A549 (cell line): Measurements from ENCODE around the gene CUL7. TPM values are rescaled to one million over a fixed set of nuclear protein-coding genes. Genes with fewer than 3 reads are reported as not detected.

ENCODE experiments used
- ATAC-seq, 2 experiments: fragments of 200-7000 bp in 1 of 2; fragments of >200 bp in 1 of 2; cut with Nextera tagmentation in 1 of 2; cut with Tn5 transposase in 1 of 2; 3 replicates each; pipeline versions ENCODE4 v1.8.0 to v1.9.1; 2018 to 2020; ENCODE audit warnings: mild to moderate bottlenecking in 1 of 2, moderate library complexity in 1 of 2
- CTCF ChIA-PET: fragments of 300-600 bp; sonication (Branson Sonifier 250); formaldehyde crosslinking; extraction: SDS; loops from one replicate; lab custom pipeline; 2021; ENCODE audit warnings: antibody characterized with exemption, inconsistent platforms; lab: Yijun Ruan, JAX
- POLR2A ChIA-PET: fragments of 350-600 bp; formaldehyde crosslinking; extraction: SDS; loops from one replicate; lab custom pipeline; 2021; ENCODE audit warnings: antibody characterized with exemption, inconsistent platforms; lab: Yijun Ruan, JAX
- DNase-seq, 2 experiments: peaks; one replicate each; pipeline versions ENCODE4 v3.0.0 to v3.0.0-alpha.2; 2011 to 2016; ENCODE audit warnings: low read depth in 1 of 2, low spot score in 1 of 2
- FAIRE-seq: peaks from 2 replicates; lab custom pipeline; 2011; peaks lifted over from hg19 to GRCh38; lab: Jason Lieb, UNC
- H3K27ac ChIP-seq, 2 experiments: fragments of >200 bp; sonication (Bioruptor Twin); formaldehyde crosslinking; 3 replicates each; pipeline ENCODE4 v1.5.1; 2016 to 2017
- H3K4me1 ChIP-seq: fragments of >200 bp; sonication (Bioruptor Twin); formaldehyde crosslinking; 3 replicates; pipeline ENCODE4 v1.6.1; 2016
- H3K4me2 ChIP-seq: fragments of >200 bp; sonication (Bioruptor Twin); formaldehyde crosslinking; 3 replicates; pipeline ENCODE4 v1.6.1; 2016
- H3K4me3 ChIP-seq: fragments of >200 bp; sonication (Bioruptor Twin); formaldehyde crosslinking; 3 replicates; pipeline ENCODE4 v1.5.1; 2016
- H3K9me3 ChIP-seq: fragments of >200 bp; sonication (Bioruptor Twin); formaldehyde crosslinking; 3 replicates; pipeline ENCODE4 v1.6.1; 2016
- BHLHE40 ChIP-seq: IDR thresholded peaks from 2 replicates; pipeline ENCODE4 v1.6.1; 2012; ENCODE audit warnings: low read depth, low read length, inconsistent platforms
- CBX2 ChIP-seq: fragments of 200-600 bp; sonication (generic); IDR thresholded peaks from 2 replicates; pipeline ENCODE4 v1.6.1; 2016; ENCODE audit warnings: low read depth, mild to moderate bottlenecking, borderline replicate concordance
- CEBPB ChIP-seq, 2 experiments: fragments of >200 bp in 1 of 2; sonication (Bioruptor Twin) in 1 of 2; formaldehyde crosslinking in 1 of 2; IDR thresholded peaks; 2 replicates each; pipeline ENCODE4 v1.6.1; 2012 to 2016
- EHMT2 ChIP-seq: fragments of 200-600 bp; sonication (generic); IDR thresholded peaks from 2 replicates; pipeline ENCODE4 v1.6.1; 2016; ENCODE audit warnings: antibody characterized with exemption, low read depth, mild to moderate bottlenecking, moderate library complexity
- EP300 ChIP-seq, 2 experiments: fragments of >200 bp; sonication (Bioruptor Twin); formaldehyde crosslinking; IDR thresholded peaks; 2 replicates in 1 of 2; 3 replicates in 1 of 2; pipeline ENCODE4 v1.6.1; 2016 to 2017
- FOXS1 ChIP-seq: fragments of 250-450 bp; sonication (Bioruptor Pico); IDR thresholded peaks from 2 replicates; pipeline ENCODE4 v1.5.0; 2020; ENCODE audit warnings: mild to moderate bottlenecking, moderate library complexity
- HOXA7 ChIP-seq: fragments of 250-450 bp; sonication (Bioruptor Pico); IDR thresholded peaks from 2 replicates; pipeline ENCODE4 v1.5.0; 2020; ENCODE audit warnings: mild to moderate bottlenecking, moderate library complexity
- JUN ChIP-seq, 2 experiments: fragments of >200 bp; sonication (Bioruptor Twin); formaldehyde crosslinking; IDR thresholded peaks; 2 replicates in 1 of 2; 3 replicates in 1 of 2; pipeline ENCODE4 v1.6.1; 2016 to 2017
- KDM1A ChIP-seq: fragments of 200-600 bp; sonication (generic); IDR thresholded peaks from 2 replicates; pipeline ENCODE4 v1.6.1; 2016; ENCODE audit warnings: low read depth, mild to moderate bottlenecking
- KDM5A ChIP-seq: fragments of 200-600 bp; sonication (generic); IDR thresholded peaks from 2 replicates; pipeline ENCODE4 v1.6.1; 2016; ENCODE audit warnings: antibody characterized with exemption, mild to moderate bottlenecking
- MAX ChIP-seq: IDR thresholded peaks from 2 replicates; pipeline ENCODE4 v1.6.1; 2012
- MAZ ChIP-seq: fragments of 150-350 bp; IDR thresholded peaks from 2 replicates; pipeline ENCODE4 v1.6.1; 2014; ENCODE audit warnings: antibody characterized with exemption, low read depth, low read length, borderline replicate concordance
- PHF8 ChIP-seq: fragments of 200-600 bp; sonication (generic); IDR thresholded peaks from 2 replicates; pipeline ENCODE4 v1.6.1; 2016; ENCODE audit warnings: low read depth, mild to moderate bottlenecking, antibody characterized with exemption, moderate library complexity, borderline replicate concordance
- POLR2A ChIP-seq: IDR thresholded peaks from 2 replicates; pipeline ENCODE4 v1.6.1; 2012; ENCODE audit warnings: mild to moderate bottlenecking, low read length
- POLR2AphosphoS2 ChIP-seq: conservative IDR thresholded peaks from 2 replicates; pipeline ENCODE4 v1.6.1; 2012; ENCODE audit warnings: low read length, improper control_type of control experiment, inconsistent platforms
- RARB ChIP-seq: fragments of 250-450 bp; sonication (Bioruptor Pico); IDR thresholded peaks from 2 replicates; pipeline ENCODE4 v1.8.0; 2021; ENCODE audit warnings: mild to moderate bottlenecking, moderate library complexity
- RFX5 ChIP-seq: fragments of 450-650 bp; IDR thresholded peaks from 2 replicates; pipeline ENCODE4 v1.7.1; 2014; ENCODE audit warnings: antibody characterized with exemption, mild to moderate bottlenecking, moderate library complexity
- RNF2 ChIP-seq: fragments of 200-600 bp; sonication (generic); IDR thresholded peaks from 2 replicates; pipeline ENCODE4 v1.6.1; 2016; ENCODE audit warnings: low read depth, mild to moderate bottlenecking, antibody characterized with exemption, moderate library complexity, borderline replicate concordance
- SMC3 ChIP-seq: fragments of >200 bp; sonication (Bioruptor Twin); formaldehyde crosslinking; IDR thresholded peaks from 3 replicates; pipeline ENCODE4 v1.6.1; 2018; ENCODE audit warnings: inconsistent platforms
- SREBF2 ChIP-seq: fragments of 450-650 bp; IDR thresholded peaks from 2 replicates; pipeline ENCODE4 v1.6.1; 2014; ENCODE audit warnings: mild to moderate bottlenecking, moderate library complexity
- ZFP36 ChIP-seq: fragments of 450-650 bp; IDR thresholded peaks from 2 replicates; pipeline ENCODE4 v1.6.1; 2014; ENCODE audit warnings: borderline replicate concordance; ENCODE audit not compliant: partially characterized antibody
- ZNF302 ChIP-seq: fragments of 250-450 bp; sonication (Bioruptor Pico); IDR thresholded peaks from 2 replicates; pipeline ENCODE4 v1.9.0; 2021; ENCODE audit warnings: inconsistent platforms, mild to moderate bottlenecking, moderate library complexity
- ZSCAN20 ChIP-seq: fragments of 250-450 bp; sonication (Bioruptor Pico); IDR thresholded peaks from 2 replicates; pipeline ENCODE4 v1.8.0; 2022; ENCODE audit warnings: mild to moderate bottlenecking, moderate library complexity
- WGBS: methylation state at CpG from one replicate; pipeline ENCODE4 v1.1.6; 2017; ENCODE audit errors: missing lambda C conversion rate; 5-methylcytosine and 5-hydroxymethylcytosine counted together
- polyA plus RNA-seq, 4 experiments: library from polyadenylated mRNA; depleted of rRNA in 3 of 4; stranded (reverse); fragments of >200 nt; fragmentation: RNase III in 1 of 4; extraction: RNeasy Plus Mini Kit Qiagen cat#74134 plus additional on column Dnase treatment in 1 of 4; gene quantifications; 2 replicates in 3 of 4; 3 replicates in 1 of 4; pipeline ENCODE4 v1.2.3, GENCODE V29; 2011 to 2017
- TF ChIP-seq, protein P1 (sequence below): fragments of 450-650 bp; IDR thresholded peaks from 2 replicates; pipeline ENCODE4 v1.6.1; 2014; ENCODE audit warnings: antibody characterized with exemption
- TF ChIP-seq, protein P2 (sequence below): IDR thresholded peaks from 2 replicates; pipeline ENCODE4 v1.6.1; 2012

The CUL7 gene
- polyA plus RNA-seq, 2 of the 4 experiments (the other 2 are of a cell fraction), result 10.0 to 12.1 TPM

DNA sequence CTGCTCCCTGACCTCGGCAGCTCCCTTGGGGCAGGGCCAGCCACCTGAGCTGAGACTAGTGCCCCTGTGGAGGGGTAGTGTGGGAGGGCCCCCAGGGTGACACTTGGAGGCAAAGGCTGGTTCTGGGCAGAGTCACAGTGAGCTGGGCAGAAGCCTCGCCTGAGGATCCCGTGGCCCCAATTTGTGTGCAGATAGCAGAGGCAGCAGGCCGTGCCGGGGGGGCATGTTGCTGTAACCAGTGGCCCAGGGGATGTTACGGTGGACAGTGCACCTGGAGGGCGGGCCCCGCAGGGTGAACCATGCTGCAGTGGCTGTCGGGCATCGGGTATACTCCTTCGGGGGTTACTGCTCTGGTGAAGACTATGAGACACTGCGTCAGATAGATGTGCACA is 36.7 kb downstream of the CUL7 start:
- ChIA-PET CTCF (interaction anchor here (0.6 to 1.3 kb wide), 3 partner anchors 12 to 175 kb away, joined by 3 read pairs; no protein-coding TSS in a partner anchor), POLR2A (no interaction called here)
- DNase-seq (no peak), ATAC-seq (no peak), FAIRE-seq (no peak)
- TF ChIP-seq SMC3, result no peak
- TF ChIP-seq, protein P1, sequence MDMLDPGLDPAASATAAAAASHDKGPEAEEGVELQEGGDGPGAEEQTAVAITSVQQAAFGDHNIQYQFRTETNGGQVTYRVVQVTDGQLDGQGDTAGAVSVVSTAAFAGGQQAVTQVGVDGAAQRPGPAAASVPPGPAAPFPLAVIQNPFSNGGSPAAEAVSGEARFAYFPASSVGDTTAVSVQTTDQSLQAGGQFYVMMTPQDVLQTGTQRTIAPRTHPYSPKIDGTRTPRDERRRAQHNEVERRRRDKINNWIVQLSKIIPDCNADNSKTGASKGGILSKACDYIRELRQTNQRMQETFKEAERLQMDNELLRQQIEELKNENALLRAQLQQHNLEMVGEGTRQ, result no peak
- TF ChIP-seq HOXA7 (CRISPR knock-in tag), result no peak
- TF ChIP-seq POLR2A, result no peak
- TF ChIP-seq FOXS1 (CRISPR knock-in tag), result no peak
- no peak for TF ChIP-seq RARB (CRISPR knock-in tag)
- no peak for TF ChIP-seq EP300 (IDR thresholded peaks at IDR 0.05)
- TF ChIP-seq JUN (IDR thresholded peaks at IDR 0.05), result no peak
- TF ChIP-seq MAX, result no peak
- TF ChIP-seq CBX2, result no peak
- TF ChIP-seq ZFP36, result no peak
- TF ChIP-seq RFX5, result no peak
- TF ChIP-seq EHMT2, result no peak
- no peak for TF ChIP-seq ZSCAN20
- no peak for TF ChIP-seq SREBF2
- TF ChIP-seq CEBPB (IDR thresholded peaks at IDR 0.05), result no peak
- no peak for TF ChIP-seq POLR2AphosphoS2
- TF ChIP-seq PHF8, result no peak
- H3K4me1 ChIP-seq, result peaks cover 18% of the 10 kb centered on the region
- no peaks in the 10 kb centered on the region for H3K9me3 ChIP-seq
- H3K27ac ChIP-seq, result no peak overlapping the region
- H3K4me2 ChIP-seq, result no peak overlapping the region
- no peak overlapping the region for H3K4me3 ChIP-seq
- WGBS, result 95% methylated on average over 4 of the region's 12 CpGs

DNA sequence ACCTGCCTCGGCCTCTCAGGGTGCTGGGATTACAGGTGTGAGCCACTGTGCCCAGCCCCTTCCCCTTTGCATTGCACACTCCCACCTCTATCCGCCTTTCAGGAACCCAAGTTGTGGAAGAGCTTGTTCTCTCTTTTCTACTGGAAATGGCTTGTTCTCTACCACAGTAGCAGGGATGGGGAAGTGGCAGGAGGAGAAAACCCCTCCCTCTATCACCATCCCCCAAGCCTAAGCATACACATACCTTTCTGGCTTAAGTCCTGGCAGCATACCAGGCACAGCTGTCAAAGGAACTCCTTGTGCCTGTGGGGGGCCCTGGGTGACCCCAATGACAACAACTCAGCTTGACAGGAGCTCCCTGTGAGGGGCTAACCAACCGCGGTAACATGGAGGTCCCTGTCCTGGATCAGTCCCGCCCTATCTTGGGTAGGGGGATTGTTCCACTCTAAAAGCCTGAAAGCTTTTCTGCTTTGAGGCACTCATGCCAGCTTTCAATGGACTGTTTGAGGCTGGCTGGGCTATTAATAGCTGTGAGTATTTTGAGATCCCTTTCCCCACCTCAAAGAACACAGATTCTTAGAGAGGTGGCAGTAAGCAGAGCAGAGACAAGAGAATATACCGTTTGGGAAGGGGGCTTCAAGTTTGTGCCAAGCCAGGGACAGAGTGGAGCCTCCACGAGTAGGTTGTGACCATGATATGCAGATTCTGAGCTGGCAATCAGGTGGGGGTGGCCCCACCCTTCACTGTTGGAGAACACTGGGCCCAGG is 37.3 kb downstream of the CUL7 start:
- CTCF ChIA-PET, result interaction anchor here (0.6 to 1.3 kb wide), 4 partner anchors 13 to 176 kb away, joined by 3 read pairs; no protein-coding TSS in a partner anchor
- H3K9me3 ChIP-seq, result no peaks in the 10 kb centered on the region
- H3K4me3 ChIP-seq, result no peak overlapping the region
- TF ChIP-seq KDM1A, result no peak
- TF ChIP-seq ZFP36, result no peak
- no peak for TF ChIP-seq RNF2
- no peak for TF ChIP-seq BHLHE40
- TF ChIP-seq, protein P2, sequence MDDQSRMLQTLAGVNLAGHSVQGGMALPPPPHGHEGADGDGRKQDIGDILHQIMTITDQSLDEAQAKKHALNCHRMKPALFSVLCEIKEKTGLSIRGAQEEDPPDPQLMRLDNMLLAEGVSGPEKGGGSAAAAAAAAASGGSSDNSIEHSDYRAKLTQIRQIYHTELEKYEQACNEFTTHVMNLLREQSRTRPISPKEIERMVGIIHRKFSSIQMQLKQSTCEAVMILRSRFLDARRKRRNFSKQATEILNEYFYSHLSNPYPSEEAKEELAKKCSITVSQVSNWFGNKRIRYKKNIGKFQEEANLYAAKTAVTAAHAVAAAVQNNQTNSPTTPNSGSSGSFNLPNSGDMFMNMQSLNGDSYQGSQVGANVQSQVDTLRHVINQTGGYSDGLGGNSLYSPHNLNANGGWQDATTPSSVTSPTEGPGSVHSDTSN, result no peak
- no peak for TF ChIP-seq KDM5A
- no peak for TF ChIP-seq ZNF302 (CRISPR knock-in tag)
- no peak for TF ChIP-seq MAZ
- DNase-seq, result no peak
- ATAC-seq, result no peak
- H3K4me1 ChIP-seq, result peaks cover 18% of the 10 kb centered on the region
- POLR2A ChIA-PET, result interaction anchor here (2.4 kb wide), 1 partner anchor 38 kb away, joined by 15 read pairs; the partner anchor contains the start of gene CUL7
- no peak overlapping the region for H3K27ac ChIP-seq
- FAIRE-seq, result no peak
- no peak overlapping the region for H3K4me2 ChIP-seq
- 83% methylated on average over 5 of the region's 7 CpGs for WGBS
